Muscle of back (tissue), 13 donors: ENCODE data around the gene GLYATL1. TPM values are rescaled to one million over a fixed set of nuclear protein-coding genes. Genes with fewer than 3 reads are reported as not detected.
A peak's percentile ranks its signal among the peaks of the same experiment; 100 is the strongest.

ENCODE experiments used
- DNase-seq, 3 donors: peaks; one replicate each; pipeline versions ENCODE4 v3.0.0 to v3.0.0-alpha.2; 2013
- long read RNA-seq, 9 donors: transcript quantifications; one replicate each; lab custom pipeline, GENCODE V29; 2026
- polyA plus RNA-seq, 10 donors: library from polyadenylated mRNA; unstranded; fragments of 120-200 nt; gene quantifications; one replicate each; pipeline ENCODE4 v1.2.1, GENCODE V29; 2013; ENCODE audit not compliant: insufficient read length in 10 of 10

The GLYATL1 gene
- polyA plus RNA-seq: 1 to 10 TPM in 2 of 10 donors, under 1 TPM in 8; 0.34 to 1.8 (median 0.60) TPM
- long read RNA-seq, donor 1: 0 reads
- long read RNA-seq, donor 2: 0 reads
- long read RNA-seq, donor 3: 0 reads
- long read RNA-seq, donor 4: 0 reads
- long read RNA-seq, donor 5, partial matches to known transcripts: 0 of 1 reads
- long read RNA-seq, donor 5, other reads (novel, unspliced or antisense): 0 of 1 reads
- long read RNA-seq, donor 6: 0 reads
- long read RNA-seq, donor 7: 0 reads
- long read RNA-seq, donor 8: 0 reads
- long read RNA-seq, donor 9: 0 reads

DNA sequence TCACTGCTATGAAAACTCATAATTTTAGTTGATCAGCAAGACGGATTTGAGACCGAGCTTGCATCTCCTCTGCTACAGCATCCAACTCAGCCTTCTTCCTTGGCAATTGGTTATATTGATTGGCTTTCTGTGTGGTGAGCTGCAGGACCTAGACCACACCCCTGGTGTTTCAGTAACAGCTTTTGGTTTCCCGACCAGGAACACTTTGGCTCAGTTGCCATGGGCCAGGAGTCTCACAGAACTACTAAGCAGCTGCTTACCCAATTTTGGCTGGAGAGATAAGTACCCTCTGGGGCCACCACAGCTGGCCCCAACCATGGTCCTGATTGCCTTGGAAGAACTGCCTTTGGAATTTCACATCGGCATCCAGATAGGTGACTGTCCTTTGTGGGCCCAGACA, at the start of gene GLYATL1:
TSS of gene GLYATL1 (plus strand) at position 212 of the 400 bp plus-strand sequence. CDS start 7,600 bp downstream, outside the sequence.
- no peak for DNase-seq

DNA sequence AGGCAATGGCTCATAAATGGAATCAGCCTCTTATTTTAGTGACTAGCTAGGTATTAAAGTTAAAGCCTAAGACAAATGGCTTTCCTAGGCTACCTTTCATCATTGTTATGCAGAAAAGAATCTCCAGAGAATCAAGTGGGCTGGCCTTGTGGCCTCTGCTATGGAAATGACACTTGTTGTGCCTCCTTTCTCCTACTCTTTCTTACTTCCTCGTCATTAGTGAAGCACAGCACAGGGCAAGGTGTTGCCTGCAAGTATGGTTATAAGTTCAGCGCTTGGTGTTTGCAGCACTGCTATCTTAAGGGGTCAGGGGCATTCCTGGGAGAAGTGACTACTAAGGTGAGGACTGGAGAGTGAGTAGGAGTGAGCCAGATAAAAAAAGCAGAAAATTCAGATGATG, 45.4 kb upstream of the GLYATL1 start:
- no peak for DNase-seq

- peak in 2 of 3 donors; percentile 10 to 49 for DNase-seq
These were observed 41.2 kb upstream of the GLYATL1 start for GRCh38 chr11:58898106-58898505.

DNA sequence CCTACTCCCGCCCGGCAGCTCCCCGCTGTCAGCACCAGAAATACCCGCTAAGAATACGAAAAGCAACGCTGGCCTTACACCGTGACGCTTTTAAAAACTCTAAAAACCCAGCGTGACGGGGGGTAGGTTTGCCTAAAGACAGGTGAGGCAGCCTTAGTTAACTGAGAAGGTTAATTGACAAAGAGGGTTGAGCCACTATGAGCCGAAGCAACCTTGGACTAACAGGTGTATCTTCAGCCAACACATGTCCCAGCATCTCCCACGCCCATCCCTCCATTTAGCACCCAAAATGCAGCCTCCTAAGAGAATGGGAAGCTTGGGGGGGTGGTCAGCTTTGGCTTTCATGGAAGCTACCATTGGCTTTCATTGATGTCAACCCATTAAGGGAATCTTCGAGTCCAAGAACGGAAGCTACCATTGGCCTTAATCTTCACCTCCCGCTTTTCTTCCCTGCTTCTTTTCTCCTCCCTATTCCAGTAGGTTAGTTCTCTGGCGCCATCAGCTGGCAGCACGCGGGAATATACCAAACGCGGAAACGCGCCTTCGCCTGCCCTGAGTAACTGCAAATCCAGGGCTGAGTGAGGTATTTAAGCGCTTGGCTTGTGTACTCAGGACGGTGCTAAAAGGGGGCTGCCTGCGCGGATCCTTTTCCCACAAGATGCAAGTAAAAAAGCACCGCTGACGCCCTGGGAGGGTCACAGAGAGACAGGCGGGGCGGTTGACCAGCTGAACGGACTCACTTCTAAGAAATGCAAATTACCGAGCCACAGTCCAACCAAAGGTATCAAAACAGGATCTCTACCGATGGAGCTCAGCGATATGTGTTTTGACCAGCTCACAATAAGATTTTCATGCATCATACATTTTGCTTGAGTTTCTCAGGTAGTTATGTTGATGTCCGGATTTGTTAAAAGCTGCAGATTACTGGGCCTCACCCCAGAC, 38.5 kb upstream of the GLYATL1 start:
- peak; percentile 62 to 84 (median 77) for DNase-seq

DNA sequence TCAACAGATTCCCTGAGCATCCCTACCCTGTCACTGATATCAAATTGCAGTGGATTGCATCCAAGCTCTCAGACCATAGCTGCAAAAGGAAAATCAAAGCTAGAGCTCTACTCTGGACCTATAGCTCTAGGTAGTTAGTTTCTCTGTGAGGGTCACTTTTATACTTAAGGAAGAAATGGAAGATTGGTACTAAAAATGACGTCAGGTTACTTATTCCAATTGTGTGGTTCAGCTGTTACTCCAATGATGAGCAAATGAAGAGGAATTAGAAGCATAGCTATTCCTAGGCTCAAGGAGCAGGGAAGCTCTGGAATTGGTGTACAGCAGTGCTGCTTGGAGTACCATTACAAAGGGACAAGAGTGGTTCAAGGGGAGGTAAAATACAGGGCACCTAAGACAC, 36.4 kb upstream of the GLYATL1 start:
- no peak for DNase-seq

GRCh38 chr11:58905011-58905720, 34.1 kb upstream of the GLYATL1 start:
- DNase-seq: peak; percentile 33 to 86 (median 49)

GRCh38 chr11:58905721-58906547, 33.4 kb upstream of the GLYATL1 start:
- peak; percentile 86 to 94 (median 90) for DNase-seq

DNA sequence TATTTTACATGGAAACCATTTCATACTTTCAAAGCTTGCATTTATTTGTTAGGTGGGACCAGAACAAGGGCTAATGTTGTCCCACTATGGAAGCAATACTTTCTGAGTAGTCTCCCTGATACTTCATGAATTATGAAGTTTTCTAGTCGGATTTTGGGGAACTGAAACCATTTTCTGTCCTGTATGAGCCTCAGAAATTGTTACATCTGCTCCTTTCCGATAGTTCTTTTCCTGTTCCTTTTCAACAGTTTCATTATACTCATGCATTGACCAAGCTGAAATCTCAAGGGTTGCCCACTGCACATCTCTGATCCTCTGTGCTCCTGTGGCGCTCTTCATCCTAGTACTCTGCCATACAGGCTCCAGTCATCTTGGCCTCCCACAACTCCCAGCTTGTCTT, 31.5 kb upstream of the GLYATL1 start:
- DNase-seq: no peak

- DNase-seq: no peak
These were observed 27.2 kb upstream of the GLYATL1 start for GRCh38 chr11:58912124-58912523.

DNA sequence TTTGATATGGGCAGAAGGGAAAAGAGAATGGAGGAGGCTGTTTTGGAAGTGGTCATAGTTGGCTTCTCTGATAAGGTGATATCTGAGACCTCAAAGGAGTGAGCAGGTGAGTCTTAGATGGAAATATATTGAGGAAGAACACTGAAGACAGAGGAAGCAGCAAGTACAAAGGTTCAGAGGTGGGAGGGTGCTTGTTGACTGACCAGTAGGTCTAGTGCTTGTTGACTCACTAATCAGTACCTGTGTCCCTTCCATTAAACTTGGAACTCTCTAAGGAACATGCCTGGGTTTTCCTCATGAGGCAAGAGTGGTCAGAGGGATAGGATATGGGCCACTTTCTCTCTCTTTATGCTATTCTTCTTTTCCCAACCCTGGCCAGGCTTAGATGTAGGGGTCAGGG, 25.6 kb upstream of the GLYATL1 start:
- no peak for DNase-seq

- no peak for DNase-seq
These were observed 24.3 kb upstream of the GLYATL1 start for GRCh38 chr11:58914821-58915543.

DNA sequence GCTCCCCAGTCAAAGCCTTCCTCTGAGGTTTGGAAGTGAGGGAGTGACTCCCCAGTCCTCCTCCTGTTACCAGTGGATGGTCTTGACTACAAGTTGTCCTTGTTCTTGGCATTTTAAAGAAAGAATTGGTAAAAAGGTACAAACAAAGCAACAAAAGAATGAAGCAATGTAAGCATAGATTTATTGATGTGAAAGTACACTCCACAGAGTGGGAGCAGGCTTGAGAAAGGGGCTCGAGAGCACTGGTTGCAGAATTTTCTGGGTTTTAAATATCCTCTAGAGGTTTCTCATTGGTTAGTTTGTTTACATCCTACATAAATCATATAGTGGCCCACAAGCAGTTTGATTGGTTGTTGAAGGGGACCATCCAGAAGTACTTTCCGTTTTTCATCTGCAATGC, 22.7 kb upstream of the GLYATL1 start:
- DNase-seq: no peak

DNA sequence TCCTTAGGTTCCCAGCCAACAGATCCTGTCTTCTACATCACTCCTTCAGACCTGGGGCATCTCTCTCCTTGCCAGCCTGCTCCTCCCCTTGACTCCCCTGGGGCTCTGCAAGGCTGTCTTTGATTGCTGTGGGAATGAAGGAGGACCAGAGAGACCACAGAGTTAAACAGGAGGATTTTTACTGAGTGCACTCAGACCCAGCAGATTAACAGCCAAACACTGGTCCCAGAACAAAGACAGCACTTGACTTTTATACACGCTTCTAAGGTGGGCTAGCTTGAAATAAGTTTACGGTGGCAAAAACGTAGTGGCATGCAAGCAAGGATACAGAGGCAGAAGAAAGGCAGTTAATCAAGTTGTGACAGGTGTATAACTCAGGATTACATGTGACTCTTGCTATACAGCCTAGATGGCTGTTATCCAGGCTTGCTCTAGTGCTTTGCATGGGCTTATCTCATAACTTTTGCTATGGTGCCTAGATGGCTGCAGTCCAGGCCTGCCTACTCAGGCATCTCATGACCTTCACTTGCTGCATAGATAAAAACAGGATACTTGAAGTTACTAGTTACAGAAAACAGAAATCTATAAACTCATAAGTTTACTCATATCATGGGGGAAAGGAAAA, 22.0 kb upstream of the GLYATL1 start:
- no peak for DNase-seq

- DNase-seq: no peak
These were observed 19.7 kb upstream of the GLYATL1 start for GRCh38 chr11:58919561-58919960.

GRCh38 chr11:58919980-58920379, 19.3 kb upstream of the GLYATL1 start:
- no peak for DNase-seq

DNA sequence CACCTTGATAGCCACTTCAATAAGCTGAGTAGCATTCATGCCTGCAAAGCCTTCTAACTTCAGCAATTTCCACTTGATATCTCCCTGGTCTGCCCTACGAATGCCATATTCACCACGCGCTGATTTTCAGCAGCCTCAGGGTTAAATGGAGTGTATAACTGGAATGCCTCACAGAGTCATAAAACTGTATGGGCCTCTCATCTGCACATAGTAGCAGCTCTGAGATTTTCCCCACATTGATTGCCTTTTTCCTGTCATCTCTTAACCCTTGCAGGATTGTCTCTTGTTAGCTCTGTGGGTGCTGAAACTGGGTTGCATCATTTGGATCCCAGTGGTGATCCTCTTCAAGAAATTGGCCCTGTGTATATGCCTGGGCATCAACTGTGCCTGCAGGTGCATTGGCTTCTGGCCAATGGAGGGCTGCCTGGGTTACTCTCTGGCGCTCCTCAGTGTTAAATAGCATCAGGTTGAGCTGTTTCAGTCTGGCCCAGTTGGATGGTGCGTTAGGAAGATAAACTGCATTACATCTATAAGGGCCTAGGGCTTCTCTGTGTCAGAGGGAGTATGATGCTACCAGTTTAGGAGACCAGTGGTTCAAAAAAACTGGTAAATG, 17.4 kb upstream of the GLYATL1 start:
- no peak for DNase-seq

DNA sequence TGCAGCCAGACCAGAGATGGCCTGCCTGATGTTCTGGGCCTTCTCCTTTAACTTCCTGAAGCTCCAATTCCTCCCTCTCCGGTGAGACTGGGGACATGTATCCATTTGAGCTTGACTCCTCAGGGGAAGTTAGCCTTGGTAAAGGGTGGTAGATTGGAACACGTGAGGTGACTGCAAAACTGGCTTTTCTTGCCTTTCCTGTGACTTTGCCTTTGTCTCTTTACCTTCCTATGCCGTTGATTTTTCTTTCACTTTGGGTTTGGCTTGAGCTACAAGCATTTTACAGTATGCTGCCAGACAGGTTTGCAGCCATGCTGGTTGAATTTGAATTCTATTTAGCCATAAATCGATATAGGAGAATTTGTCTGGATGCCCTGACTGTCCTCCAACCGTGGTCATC, 16.8 kb upstream of the GLYATL1 start:
- no peak for DNase-seq

DNA sequence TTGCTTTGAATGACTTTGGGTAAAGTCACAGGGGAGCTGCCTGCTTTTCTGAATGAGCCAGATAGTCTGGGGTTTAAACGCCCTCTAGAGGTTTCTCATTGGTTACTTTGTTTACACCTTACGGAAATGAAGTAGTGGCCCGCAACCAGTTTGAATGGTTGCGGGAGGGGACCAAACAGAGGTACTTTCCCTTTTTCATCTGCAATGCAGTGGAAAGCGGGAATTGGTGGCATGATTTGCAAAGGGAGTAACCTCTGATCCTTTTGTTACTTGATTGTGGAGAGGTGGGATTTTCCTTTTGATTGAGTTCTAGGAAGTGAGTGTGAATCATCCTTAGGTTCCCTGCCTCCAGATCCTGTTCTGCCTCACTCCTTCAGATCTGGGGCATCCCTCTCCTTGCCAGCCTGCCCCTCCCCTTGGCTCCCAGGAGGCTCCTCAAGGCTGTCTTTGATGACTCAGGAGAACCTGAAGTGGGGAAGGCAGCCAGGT, 15.9 kb upstream of the GLYATL1 start:
- no peak for DNase-seq

GRCh38 chr11:58924230-58924629, 15.1 kb upstream of the GLYATL1 start:
- DNase-seq: no peak

- no peak for DNase-seq
These were observed 13.0 kb upstream of the GLYATL1 start for GRCh38 chr11:58926251-58926650.
